GM10248 (cell line): ENCODE results near the gene TMEM174.

Source experiments
- CTCF ChIA-PET: fragments of 300-600 bp; sonication (Branson Sonifier 250); formaldehyde crosslinking; extraction: SDS; loops from one replicate; lab custom pipeline; 2021; ENCODE audit warnings: antibody characterized with exemption; lab: Yijun Ruan, JAX
- POLR2A ChIA-PET: fragments of 350-650 bp; sonication (Branson Sonifier 250); formaldehyde crosslinking; extraction: SDS; loops from one replicate; lab custom pipeline; 2020; ENCODE audit warnings: antibody characterized with exemption; lab: Yijun Ruan, JAX
- DNase-seq: peaks from one replicate; pipeline ENCODE4 v3.0.0; 2012; ENCODE audit errors: extremely low spot score
- CTCF ChIP-seq: IDR thresholded peaks from 2 replicates; pipeline ENCODE4 v1.5.1; 2012; ENCODE audit warnings: mild to moderate bottlenecking, low read depth; ENCODE audit errors: extremely low read depth, missing control alignments, control extremely low read depth

Gene TMEM174

GRCh38 chr5:73139485-73139884 lies 33.5 kb upstream of the TMEM174 start:
- no peak for DNase-seq
- TF ChIP-seq CTCF: no peak
- ChIA-PET CTCF (no interaction called here), POLR2A (no interaction called here)

GRCh38 chr5:73140801-73141200 lies 32.2 kb upstream of the TMEM174 start:
- ChIA-PET CTCF (interaction anchor here (1.3 kb wide), 1 partner anchor 12 kb away, joined by 3 read pairs; no protein-coding TSS in a partner anchor), POLR2A (no interaction called here)
- TF ChIP-seq CTCF: no peak
- no peak for DNase-seq

- no peak for DNase-seq
- no peak for TF ChIP-seq CTCF
- CTCF ChIA-PET: interaction anchor here (1.3 kb wide), 1 partner anchor 11 kb away, joined by 3 read pairs; no protein-coding TSS in a partner anchor
- POLR2A ChIA-PET: no interaction called here
Observed at GRCh38 chr5:73142035-73142434, 31.0 kb upstream of the TMEM174 start.

DNA sequence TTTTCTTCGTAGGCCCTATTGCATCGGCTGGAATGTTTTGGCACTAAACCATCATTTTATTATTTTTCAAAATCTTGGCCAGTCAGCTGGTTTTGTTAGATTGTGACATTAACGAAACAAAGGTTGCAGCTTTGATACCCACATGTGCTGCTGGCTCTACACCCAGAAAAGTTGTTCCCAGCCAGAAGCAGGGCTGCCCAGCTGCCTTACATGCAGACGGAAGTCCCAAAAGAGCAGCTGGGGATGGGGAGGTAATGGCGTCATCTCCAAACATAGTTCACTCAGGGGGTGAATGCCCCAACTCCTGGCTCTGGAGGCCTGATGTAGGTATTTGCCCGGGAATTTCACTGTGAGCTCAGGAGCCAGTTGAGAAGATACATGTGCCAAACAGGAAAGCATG lies 29.3 kb upstream of the TMEM174 start:
- ChIA-PET CTCF (no interaction called here), POLR2A (no interaction called here)
- DNase-seq: no peak
- no peak for TF ChIP-seq CTCF

- no peak for DNase-seq
- ChIA-PET CTCF (no interaction called here), POLR2A (no interaction called here)
- no peak for TF ChIP-seq CTCF
Observed at GRCh38 chr5:73149540-73149939, 23.5 kb upstream of the TMEM174 start.

DNA sequence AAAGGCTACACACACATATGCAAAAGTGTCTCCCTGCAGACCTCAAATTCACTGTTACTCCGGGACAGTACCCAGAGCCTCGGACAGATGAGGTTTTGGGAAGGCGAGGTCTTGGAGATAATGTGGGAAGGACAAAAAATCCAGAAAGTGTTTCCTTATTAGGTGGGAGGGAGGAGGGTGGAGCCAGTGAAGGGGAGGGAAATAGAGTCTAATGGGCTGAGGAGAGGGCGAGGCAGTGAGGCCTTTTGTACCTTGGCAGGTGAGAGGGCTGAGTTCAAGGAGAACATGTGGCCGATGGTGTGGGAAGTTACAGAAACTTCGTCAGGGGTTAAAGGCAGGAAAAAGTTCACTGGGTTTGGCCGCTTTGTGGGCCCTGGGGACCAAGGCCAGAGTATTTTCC lies 22.1 kb upstream of the TMEM174 start:
- POLR2A ChIA-PET: no interaction called here
- no peak for TF ChIP-seq CTCF
- DNase-seq: no peak
- CTCF ChIA-PET: no interaction called here
